Erythroblast (primary cell): ENCODE measurements around the gene HOXB6.

Source experiments
- GATA1 ChIP-seq: IDR thresholded peaks from 2 replicates; pipeline ENCODE4 v1.6.1; 2011; ENCODE audit warnings: low read depth, mild to moderate bottlenecking, control low read depth, low read length, moderate library complexity
- POLR2A ChIP-seq: IDR thresholded peaks from 2 replicates; pipeline ENCODE4 v1.6.1; 2011; ENCODE audit warnings: mild to moderate bottlenecking, low read length

- TF ChIP-seq POLR2A: no peak
- TF ChIP-seq GATA1: no peak
Observed at GRCh38 chr17:48590607-48591161, 14.1 kb downstream of the HOXB6 start.
